Astrocyte of the cerebellum (primary cell): ENCODE data around the gene USP10.
"Not testable (repeated sequence)": the region's sequence is repeated elsewhere in the genome, so short reads cannot be mapped to it uniquely, and the experiment has no call there.

Experiments
- DNase-seq: peaks from one replicate; pipeline ENCODE4 v3.0.0-alpha.2; 2011; ENCODE audit warnings: low read depth
- H3K4me3 ChIP-seq: 2 replicates; pipeline ENCODE4 v1.5.1; 2011; ENCODE audit warnings: mild to moderate bottlenecking, low read depth, low read length, moderate library complexity
- CTCF ChIP-seq: IDR thresholded peaks from 2 replicates; pipeline ENCODE4 v1.5.1; 2012; ENCODE audit warnings: low read length, low read depth, moderate library complexity, mild to moderate bottlenecking; ENCODE audit errors: missing control alignments
- in situ Hi-C: cut with HindIII; loops from 2 replicates; pipeline ENCODE4 v1.10.0; 2017; ENCODE audit warnings: low sequenced_read_pairs

The USP10 gene

DNA sequence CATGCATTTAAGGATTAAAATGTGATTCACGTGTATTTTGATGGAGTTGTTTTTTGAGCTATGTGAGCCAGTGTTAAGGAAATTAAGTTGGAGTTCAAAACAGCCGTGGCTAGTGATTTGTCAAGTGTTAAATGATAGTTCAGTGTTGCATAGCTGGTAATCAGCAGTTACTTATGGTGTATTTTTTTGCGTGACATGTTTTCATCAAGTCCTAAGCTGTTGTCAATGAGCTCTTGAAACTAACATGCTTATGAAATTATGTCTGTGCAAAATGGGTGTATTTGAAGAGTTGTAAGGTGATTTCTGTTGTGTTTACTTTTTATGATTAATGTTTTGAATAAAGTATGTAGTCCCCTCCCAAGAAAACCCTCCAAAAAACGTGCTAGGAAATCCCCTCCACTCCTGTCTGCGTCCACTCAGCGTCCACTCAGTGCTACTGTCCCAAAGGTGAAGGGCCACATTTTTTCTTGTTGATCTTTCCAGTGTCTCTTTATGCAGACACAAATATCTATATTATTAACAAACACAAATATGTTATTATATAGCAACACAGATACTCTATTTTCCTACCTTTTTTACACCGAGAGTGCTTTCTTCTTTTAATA is 30.0 kb downstream of the USP10 start:
- DNase-seq, result no peak
- in situ Hi-C loops, result loop anchor here (5.0 to 25.0 kb wide), 2 partner anchors 38 to 218 kb away; partner anchors contain the start of gene MEAK7
- TF ChIP-seq CTCF, result no peak
- H3K4me3 ChIP-seq, result peak overlapping the region; percentile 7

DNA sequence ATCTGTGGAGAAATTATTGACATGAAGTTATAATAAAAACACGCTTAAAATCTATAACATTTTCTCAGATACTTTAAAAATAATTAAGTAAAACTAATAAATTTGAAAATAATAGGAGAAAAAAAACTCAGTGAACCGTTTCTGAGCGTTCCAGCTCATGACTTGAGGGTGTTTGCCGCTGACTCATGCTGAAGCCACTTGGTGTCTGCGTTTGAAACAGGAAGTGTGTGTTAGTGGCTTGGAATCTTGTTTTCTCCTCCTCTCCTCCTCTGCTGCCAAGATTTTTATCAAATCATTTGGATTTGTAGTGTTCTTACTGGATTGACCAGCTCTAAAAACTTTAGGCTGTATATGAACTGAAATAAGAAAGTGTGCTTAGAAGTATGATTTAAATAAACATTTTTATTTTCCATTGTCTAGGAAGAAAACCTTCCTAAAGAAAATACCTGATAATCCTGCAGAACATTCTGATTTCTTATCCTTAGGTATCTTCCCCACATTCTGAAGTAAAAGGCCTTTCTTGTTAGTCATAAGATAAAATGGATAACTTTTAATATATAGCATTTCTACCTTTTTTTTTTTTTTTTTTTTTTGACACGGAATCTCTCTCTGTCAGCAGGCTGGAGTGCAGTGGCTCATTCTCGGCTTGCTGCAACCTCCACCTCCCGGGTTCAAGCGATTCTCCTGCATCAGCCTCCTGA is 30.8 kb downstream of the USP10 start:
- TF ChIP-seq CTCF, result no peak
- in situ Hi-C loops, result loop anchor here (5.0 to 25.0 kb wide), 2 partner anchors 38 to 218 kb away; partner anchors contain the start of gene MEAK7
- peak; percentile 91 for DNase-seq
- no peak overlapping the region for H3K4me3 ChIP-seq

DNA sequence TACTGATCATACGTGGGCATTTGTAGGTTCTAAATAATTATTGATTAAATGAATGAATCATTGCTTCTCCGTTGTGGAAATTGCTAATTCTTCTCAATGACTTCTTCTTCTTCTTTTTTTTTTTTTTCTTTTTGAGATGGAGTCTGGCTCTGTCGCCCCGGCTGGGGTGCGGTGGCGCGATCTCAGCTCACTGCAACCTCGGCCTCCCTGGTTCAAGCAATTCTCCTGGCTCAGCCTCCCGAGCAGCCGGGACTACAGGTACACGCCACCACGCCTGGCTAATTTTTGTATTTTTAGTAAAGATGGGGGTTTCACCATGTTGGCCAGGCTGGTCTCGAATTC is 32.5 kb downstream of the USP10 start:
- not testable (repeated sequence) for DNase-seq, H3K4me3 ChIP-seq
- in situ Hi-C loops, result loop anchor here (5.0 to 25.0 kb wide), 2 partner anchors 40 to 220 kb away; partner anchors contain the start of gene MEAK7

DNA sequence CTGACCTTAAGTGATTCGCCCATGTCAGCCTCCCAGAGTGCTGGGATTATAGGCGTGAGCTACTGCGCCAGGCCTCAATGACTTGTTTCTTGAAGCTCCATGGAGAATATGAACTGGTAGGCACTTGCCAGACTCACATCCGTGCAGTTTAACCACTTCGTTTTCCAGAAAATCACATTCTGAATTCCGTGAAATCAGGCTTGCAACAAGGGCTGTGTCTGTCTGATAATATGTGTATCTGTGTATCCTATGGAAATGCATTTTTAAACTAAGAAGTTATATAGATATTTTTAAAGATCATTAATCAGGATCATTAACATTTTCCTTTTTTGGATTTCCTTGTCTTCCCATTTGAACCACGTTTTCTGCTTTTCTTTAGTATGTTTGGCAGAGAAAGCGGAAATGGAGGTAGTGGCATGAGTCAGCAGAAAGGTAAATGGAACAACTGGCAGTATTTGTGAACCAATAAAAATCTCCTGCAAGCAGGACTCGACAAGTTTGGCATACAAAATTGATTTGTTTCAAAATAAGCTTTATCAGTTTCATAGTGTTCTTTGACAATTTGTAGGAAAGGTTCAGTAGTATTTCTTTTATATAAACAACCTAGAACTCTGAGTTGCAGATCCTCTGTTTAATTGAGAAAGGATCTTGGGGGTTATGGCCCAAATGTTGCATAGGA is 33.0 kb downstream of the USP10 start:
- in situ Hi-C loops, result loop anchor here (5.0 to 25.0 kb wide), 2 partner anchors 41 to 221 kb away; partner anchors contain the start of gene MEAK7
- DNase-seq, result no peak
- no peak for TF ChIP-seq CTCF
- no peak overlapping the region for H3K4me3 ChIP-seq

- TF ChIP-seq CTCF, result peak; percentile 19
- no peak overlapping the region for H3K4me3 ChIP-seq
- in situ Hi-C loops, result loop anchor here (25.0 kb wide), 1 partner anchor 224 kb away; the partner anchor contains the start of gene MEAK7
- no peak for DNase-seq
These were observed 36.2 kb downstream of the USP10 start for GRCh38 chr16:84735849-84736586.

GRCh38 chr16:84737192-84738011 is 37.6 kb downstream of the USP10 start:
- no peak for DNase-seq
- in situ Hi-C loops, result loop anchor here (25.0 kb wide), 1 partner anchor 225 kb away; the partner anchor contains the start of gene MEAK7
- no peak overlapping the region for H3K4me3 ChIP-seq
- no peak for TF ChIP-seq CTCF
